Activated CD8-positive, alpha-beta T cell treated with anti-CD3 and anti-CD28 coated beads for 36 hours (primary cell): Measurements from ENCODE around the gene CCDC182. TPM values are rescaled to one million over a fixed set of nuclear protein-coding genes. Genes with fewer than 3 reads are reported as not detected.

Experiments used
- ATAC-seq: fragments of 200-7000 bp; cut with Tn5 transposase; one replicate; pipeline ENCODE4 v1.10.0; 2021; ENCODE audit warnings: mild to moderate bottlenecking, moderate library complexity
- CTCF ChIA-PET: fragments of 350-600 bp; sonication (Branson Sonifier 250); formaldehyde crosslinking; loops from one replicate; lab custom pipeline; 2021; ENCODE audit warnings: antibody characterized with exemption; lab: Charles Lee
- POLR2A ChIA-PET: fragments of 350-600 bp; sonication (Branson Sonifier 250); formaldehyde crosslinking; loops from one replicate; lab custom pipeline; 2021; ENCODE audit warnings: antibody characterized with exemption; lab: Charles Lee
- DNase-seq: peaks from one replicate; pipeline ENCODE4 v3.0.0-alpha.2; 2020
- H3K27ac Mint-ChIP-seq: one replicate; pipeline ENCODE4 v1.8.0; 2021; ENCODE audit warnings: mild to moderate bottlenecking, mixed read lengths
- H3K27me3 Mint-ChIP-seq: one replicate; pipeline ENCODE4 v1.8.0; 2021; ENCODE audit warnings: mixed read lengths
- H3K36me3 Mint-ChIP-seq: one replicate; pipeline ENCODE4 v1.8.0; 2021; ENCODE audit warnings: low read depth, mixed read lengths
- H3K4me1 Mint-ChIP-seq: one replicate; pipeline ENCODE4 v1.8.0; 2021; ENCODE audit warnings: low read depth, mixed read lengths
- H3K4me3 Mint-ChIP-seq: one replicate; pipeline ENCODE4 v1.8.0; 2021; ENCODE audit warnings: mild to moderate bottlenecking, moderate library complexity, mixed read lengths
- H3K9me3 Mint-ChIP-seq: one replicate; pipeline ENCODE4 v1.8.0; 2021; ENCODE audit warnings: mixed read lengths
- CTCF ChIP-seq: fragments of 200-600 bp; IDR thresholded peaks from one replicate; pipeline ENCODE4 v1.8.0; 2022; ENCODE audit warnings: antibody characterized with exemption, mild to moderate bottlenecking
- intact Hi-C: fragments of 100-400 bp; cut with micrococcal nuclease; formaldehyde crosslinking; loops from one replicate; pipeline ENCODE4 v1.10.0; 2022
- total RNA-seq, 2 experiments: library from RNA; stranded (reverse); gene quantifications; one replicate each; pipeline ENCODE4 v1.2.3, GENCODE V29; 2021

The CCDC182 gene
- total RNA-seq, 2 experiments from 2014 or later, result not detected

GRCh38 chr17:57724026-57724728, 20.9 kb downstream of the CCDC182 start:
- TF ChIP-seq CTCF, result no peak

GRCh38 chr17:57723427-57724025, 21.6 kb downstream of the CCDC182 start:
- no peaks in the 10 kb centered on the region for H3K9me3 Mint-ChIP-seq
- H3K4me1 Mint-ChIP-seq, result no peaks in the 10 kb centered on the region
- CTCF ChIA-PET, result no interaction called here
- ATAC-seq (no peak), DNase-seq (no peak)
- POLR2A ChIA-PET, result no interaction called here
- intact Hi-C loops, result no loop called here
- TF ChIP-seq CTCF, result no peak
- H3K36me3 Mint-ChIP-seq, result no peaks in the 10 kb centered on the region
- no peak overlapping the region for H3K27ac Mint-ChIP-seq
- no peak overlapping the region for H3K4me3 Mint-ChIP-seq
- H3K27me3 Mint-ChIP-seq, result no peaks in the 10 kb centered on the region

More at GRCh38 chr17:57724026-57724728, 20.9 kb downstream of the CCDC182 start:
- no peaks in the 10 kb centered on the region for H3K27me3 Mint-ChIP-seq
- H3K9me3 Mint-ChIP-seq, result no peaks in the 10 kb centered on the region
- no peaks in the 10 kb centered on the region for H3K36me3 Mint-ChIP-seq
- DNase-seq, result no peak
- intact Hi-C loops, result no loop called here
- ATAC-seq, result no peak
- H3K4me1 Mint-ChIP-seq, result no peaks in the 10 kb centered on the region
- ChIA-PET CTCF (interaction anchor here (0.8 to 1.1 kb wide), 2 partner anchors 16 to 52 kb away, joined by 3 read pairs; no protein-coding TSS in a partner anchor), POLR2A (interaction anchor here (0.9 kb wide), 1 partner anchor 12 kb away, joined by 3 read pairs; no protein-coding TSS in a partner anchor)
- H3K27ac Mint-ChIP-seq, result no peak overlapping the region
- no peak overlapping the region for H3K4me3 Mint-ChIP-seq

GRCh38 chr17:57722704-57723043, 22.4 kb downstream of the CCDC182 start:
- ChIA-PET CTCF (no interaction called here), POLR2A (no interaction called here)
- DNase-seq, result no peak
- Mint-ChIP-seq H3K27me3 (no peaks in the 10 kb centered on the region), H3K36me3 (no peaks in the 10 kb centered on the region), H3K4me1 (no peaks in the 10 kb centered on the region), H3K9me3 (no peaks in the 10 kb centered on the region), H3K4me3 (no peak overlapping the region), H3K27ac (no peak overlapping the region)
- no peak for TF ChIP-seq CTCF
- intact Hi-C loops, result no loop called here
- no peak for ATAC-seq

GRCh38 chr17:57721967-57722703, 23.0 kb downstream of the CCDC182 start:
- ATAC-seq, result no peak
- intact Hi-C loops, result no loop called here
- no peak for DNase-seq
- H3K4me1 Mint-ChIP-seq, result no peaks in the 10 kb centered on the region
- H3K36me3 Mint-ChIP-seq, result no peaks in the 10 kb centered on the region
- no peak overlapping the region for H3K27ac Mint-ChIP-seq
- no peaks in the 10 kb centered on the region for H3K9me3 Mint-ChIP-seq
- no peak overlapping the region for H3K4me3 Mint-ChIP-seq
- ChIA-PET POLR2A (no interaction called here), CTCF (interaction anchor here (1.0 kb wide), 1 partner anchor 61 kb away, joined by 4 read pairs; no protein-coding TSS in a partner anchor)
- H3K27me3 Mint-ChIP-seq, result no peaks in the 10 kb centered on the region
- TF ChIP-seq CTCF, result no peak
